ENCODE results near the gene FBXO11. TPM values are rescaled to one million over a fixed set of nuclear protein-coding genes. Genes with fewer than 3 reads are reported as not detected.

Gene FBXO11
- total RNA-seq, 1 donor from 2014 or later = 15.1 TPM

- H3K4me3 ChIP-seq = peak overlapping the region in 1 of 2 donors; percentile 26
Observed at GRCh38 chr2:47767880-47768609, 138.3 kb downstream of the FBXO11 start.

GRCh38 chr2:47767497-47767844, 138.8 kb downstream of the FBXO11 start:
- peak overlapping the region in 1 of 2 donors; percentile 26 for H3K4me3 ChIP-seq
- TF ChIP-seq CTCF (IDR thresholded peaks at IDR 0.05) = no peak
- no peaks in the 10 kb centered on the region for H3K36me3 ChIP-seq
- H3K27me3 ChIP-seq = no peaks in the 10 kb centered on the region
- peaks cover 0 to 5% of the 10 kb centered on the region in 2 donors for H3K4me1 ChIP-seq
- intact Hi-C loops (cut with DNase I) = loop anchor here (5.0 kb wide), 2 partner anchors 340 to 430 kb away; no protein-coding TSS in a partner anchor
- H3K9me3 ChIP-seq = no peaks in the 10 kb centered on the region
- H3K27ac ChIP-seq = no peak overlapping the region
- DNase-seq (ENCODE audit: low spot score in 2 of 2) = no peak

More at GRCh38 chr2:47767880-47768609, 138.3 kb downstream of the FBXO11 start:
- intact Hi-C loops (cut with DNase I) = loop anchor here (1.0 to 5.0 kb wide), 3 partner anchors 330 to 431 kb away; no protein-coding TSS in a partner anchor
- peak; percentile 92 to 99 (median 99) for TF ChIP-seq CTCF (IDR thresholded peaks at IDR 0.05)
- Histone ChIP-seq H3K27me3 (no peaks in the 10 kb centered on the region), H3K36me3 (no peaks in the 10 kb centered on the region), H3K4me1 (peaks cover 0 to 5% of the 10 kb centered on the region in 2 donors), H3K9me3 (no peaks in the 10 kb centered on the region), H3K27ac (no peak overlapping the region)
- DNase-seq (ENCODE audit: low spot score in 2 of 2) = peak in 1 of 2 donors; percentile 79

GRCh38 chr2:47751856-47752414, 154.4 kb downstream of the FBXO11 start:
- intact Hi-C loops (cut with DNase I) = no loop called here
- Histone ChIP-seq H3K4me3 (no peak overlapping the region), H3K27ac (no peak overlapping the region)

GRCh38 chr2:47747878-47748277, 158.4 kb downstream of the FBXO11 start:
- H3K36me3 ChIP-seq = no peaks in the 10 kb centered on the region
- TF ChIP-seq CTCF (IDR thresholded peaks at IDR 0.05) = no peak
- intact Hi-C loops (cut with DNase I) = no loop called here
- no peak overlapping the region for H3K27ac ChIP-seq
- no peaks in the 10 kb centered on the region for H3K27me3 ChIP-seq
- H3K4me1 ChIP-seq = no peaks in the 10 kb centered on the region
- peaks cover 0 to 10% of the 10 kb centered on the region in 2 donors for H3K9me3 ChIP-seq
- no peak for DNase-seq (ENCODE audit: low spot score in 2 of 2)
- H3K4me3 ChIP-seq = no peak overlapping the region

More at GRCh38 chr2:47751856-47752414, 154.4 kb downstream of the FBXO11 start:
- Histone ChIP-seq H3K9me3 (peaks cover 0 to 9% of the 10 kb centered on the region in 2 donors), H3K27me3 (no peaks in the 10 kb centered on the region), H3K4me1 (no peaks in the 10 kb centered on the region), H3K36me3 (no peaks in the 10 kb centered on the region)
- TF ChIP-seq CTCF (IDR thresholded peaks at IDR 0.05) = no peak
- no peak for DNase-seq (ENCODE audit: low spot score in 2 of 2)

GRCh38 chr2:47744074-47744473, 162.2 kb downstream of the FBXO11 start:
- no peak for TF ChIP-seq CTCF (IDR thresholded peaks at IDR 0.05)
- no peaks in the 10 kb centered on the region for H3K36me3 ChIP-seq
- no peaks in the 10 kb centered on the region for H3K4me1 ChIP-seq
- H3K27me3 ChIP-seq = no peaks in the 10 kb centered on the region
- H3K4me3 ChIP-seq = no peak overlapping the region
- no peak for DNase-seq (ENCODE audit: low spot score in 2 of 2)
- intact Hi-C loops (cut with DNase I) = no loop called here
- H3K9me3 ChIP-seq = peaks cover 0 to 10% of the 10 kb centered on the region in 2 donors
- H3K27ac ChIP-seq = no peak overlapping the region
